ENCODE results near the gene TOX2.

The TOX2 gene

DNA sequence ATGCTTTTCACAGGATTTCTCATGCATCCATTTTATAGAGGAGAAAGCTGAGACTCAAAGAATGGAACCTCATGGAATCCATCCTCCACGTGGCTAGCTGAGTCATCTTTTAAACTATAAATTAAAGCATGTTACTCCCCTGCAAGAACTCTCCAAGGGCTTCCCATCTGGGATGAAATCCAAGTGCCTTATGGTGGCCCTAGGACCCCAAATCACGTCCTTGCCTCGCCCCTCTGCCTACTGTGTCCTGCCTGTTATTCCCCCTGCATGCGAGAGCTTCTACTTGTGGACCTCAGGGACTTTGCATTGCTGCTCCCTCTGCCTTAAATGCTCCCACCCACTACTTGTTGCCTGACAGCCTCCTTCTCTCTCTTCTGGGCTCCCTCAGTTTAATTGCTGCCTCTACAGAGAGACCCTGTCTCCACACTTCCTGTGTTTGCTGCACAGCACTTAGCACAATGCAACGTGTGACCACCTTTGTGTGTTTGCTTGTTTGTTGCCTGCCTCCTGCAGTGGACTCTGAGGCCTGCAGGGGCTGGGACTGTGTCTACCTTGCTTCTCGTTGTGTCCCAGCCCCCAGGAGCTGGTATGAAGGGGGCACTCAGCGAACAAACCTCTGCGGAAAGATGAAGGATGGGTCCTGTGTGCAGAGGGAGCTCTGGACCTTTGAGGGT is 39.4 kb downstream of the TOX2 start:
- in situ Hi-C loops (cut with HindIII; ENCODE audit: low sequenced_read_pairs), result no loop called here

DNA sequence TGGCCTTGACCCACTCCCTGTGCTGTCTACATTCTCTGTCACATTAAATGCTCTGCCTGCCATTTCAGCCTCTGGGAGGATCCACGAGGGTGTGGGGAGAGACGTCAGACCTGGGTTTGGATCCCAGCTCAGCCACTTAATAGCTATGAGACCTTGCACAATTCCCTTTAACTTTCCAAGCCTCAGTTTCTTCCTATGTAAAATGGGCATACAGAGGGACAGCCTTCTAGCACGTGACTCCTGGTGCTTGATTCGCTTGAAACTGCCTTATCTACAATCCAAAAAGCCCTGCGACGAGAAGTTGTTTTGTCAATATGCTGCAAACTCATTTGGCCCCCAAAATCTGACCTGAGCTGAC is 40.0 kb downstream of the TOX2 start:
- in situ Hi-C loops (cut with HindIII; ENCODE audit: low sequenced_read_pairs), result no loop called here

- in situ Hi-C loops (cut with HindIII; ENCODE audit: low sequenced_read_pairs), result no loop called here
Observed at GRCh38 chr20:43955062-43955749, 40.6 kb downstream of the TOX2 start.

DNA sequence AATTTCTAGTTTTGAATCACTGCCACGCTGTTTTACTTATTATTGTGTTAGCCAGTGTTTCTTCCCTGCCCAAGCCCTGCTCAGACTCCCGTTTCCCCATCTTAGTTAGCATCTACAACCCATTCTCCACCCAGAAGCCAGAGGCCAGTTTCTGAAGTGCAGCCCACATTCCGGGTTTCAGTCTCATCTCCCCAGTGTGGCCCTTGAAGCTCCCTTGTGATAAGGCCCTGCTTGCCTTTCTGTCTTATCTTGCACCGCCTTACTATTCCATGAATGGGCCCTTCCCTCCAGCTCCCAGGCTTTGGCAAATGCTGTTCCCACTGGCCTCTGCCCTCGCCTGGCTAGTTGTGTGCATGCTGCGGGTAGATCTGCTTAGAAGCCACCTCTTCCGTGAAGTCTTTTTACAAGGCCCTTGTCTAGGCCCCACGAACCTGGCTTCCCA is 41.1 kb downstream of the TOX2 start:
- in situ Hi-C loops (cut with HindIII; ENCODE audit: low sequenced_read_pairs), result no loop called here

GRCh38 chr20:43957392-43957791 is 42.7 kb downstream of the TOX2 start:
- in situ Hi-C loops (cut with HindIII; ENCODE audit: low sequenced_read_pairs), result no loop called here

DNA sequence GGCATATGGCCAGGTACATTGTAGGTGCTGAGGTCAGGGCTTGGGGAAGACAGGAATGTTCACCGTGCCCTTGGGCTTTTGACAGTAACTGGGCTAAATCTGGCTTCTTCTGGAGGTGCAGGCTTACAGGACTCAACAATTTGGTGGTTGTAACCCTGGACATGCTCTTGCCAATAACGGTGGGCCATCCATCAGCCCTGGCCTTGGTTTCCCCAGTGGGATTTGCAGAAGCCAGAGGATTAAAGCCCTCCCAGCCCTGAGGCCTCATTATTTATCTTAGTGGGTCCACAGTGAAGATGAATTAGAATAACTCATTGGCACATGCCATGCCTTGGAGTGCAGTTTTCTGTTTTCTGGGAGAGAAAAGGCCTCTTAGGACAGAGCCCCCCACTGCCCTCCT is 44.0 kb downstream of the TOX2 start:
- in situ Hi-C loops (cut with HindIII; ENCODE audit: low sequenced_read_pairs), result no loop called here

- in situ Hi-C loops (cut with HindIII; ENCODE audit: low sequenced_read_pairs), result no loop called here
Observed at GRCh38 chr20:43959079-43959919, 44.6 kb downstream of the TOX2 start.

DNA sequence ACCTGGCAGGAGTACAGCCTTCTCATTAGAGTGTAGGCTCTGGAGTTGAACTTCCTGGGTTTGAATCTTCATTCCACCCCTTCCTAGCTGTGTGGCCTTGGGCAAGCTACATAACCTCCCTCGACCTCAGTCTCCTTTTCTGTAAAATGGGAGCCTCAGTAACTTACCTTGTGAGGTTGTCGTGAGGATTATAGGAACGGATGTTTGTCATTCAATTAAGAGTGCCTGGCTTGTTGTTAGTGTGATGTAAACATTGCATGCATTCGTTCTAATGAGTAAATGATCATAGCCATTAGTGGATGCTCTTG is 45.2 kb downstream of the TOX2 start:
- in situ Hi-C loops (cut with HindIII; ENCODE audit: low sequenced_read_pairs), result no loop called here

DNA sequence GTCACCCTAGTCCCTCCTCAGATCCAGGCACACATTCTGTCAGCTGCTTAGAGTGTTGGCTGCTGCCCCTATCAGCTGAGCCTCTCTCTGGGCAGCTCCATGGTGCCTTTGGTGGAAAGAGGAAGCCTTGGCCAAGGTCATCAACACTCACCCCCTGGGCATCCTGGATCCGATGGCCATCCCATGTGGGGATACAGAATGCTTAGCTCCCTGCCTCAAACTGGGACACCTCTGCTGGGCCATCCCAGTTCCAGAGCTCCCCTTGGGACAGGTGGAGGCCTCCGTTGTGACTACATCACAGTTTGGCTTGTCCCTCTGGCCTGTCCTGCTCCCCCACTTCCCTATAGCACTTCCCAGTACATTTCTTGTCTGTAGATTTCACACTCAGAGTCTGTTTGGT is 45.6 kb downstream of the TOX2 start:
- in situ Hi-C loops (cut with HindIII; ENCODE audit: low sequenced_read_pairs), result no loop called here

DNA sequence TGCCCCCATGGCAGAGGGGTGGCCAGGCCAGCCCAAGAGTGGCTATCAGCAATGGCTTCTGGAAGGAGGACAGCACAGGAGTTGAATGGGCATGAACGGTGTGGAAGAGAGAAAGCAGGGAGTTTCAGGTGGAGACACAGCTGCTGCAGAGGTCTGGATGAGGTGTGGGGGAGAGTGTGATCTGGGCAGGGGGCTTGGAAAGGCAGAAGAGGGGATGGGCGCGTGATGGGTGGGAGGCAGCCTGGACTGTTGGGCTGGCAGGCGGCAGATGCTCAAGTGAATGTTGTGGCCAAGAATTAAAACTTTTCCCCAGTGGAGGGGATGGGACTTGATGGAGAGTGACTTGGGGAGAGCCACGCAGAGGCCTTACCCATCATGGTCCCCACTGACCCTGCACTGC is 46.5 kb downstream of the TOX2 start:
- in situ Hi-C loops (cut with HindIII; ENCODE audit: low sequenced_read_pairs), result no loop called here

DNA sequence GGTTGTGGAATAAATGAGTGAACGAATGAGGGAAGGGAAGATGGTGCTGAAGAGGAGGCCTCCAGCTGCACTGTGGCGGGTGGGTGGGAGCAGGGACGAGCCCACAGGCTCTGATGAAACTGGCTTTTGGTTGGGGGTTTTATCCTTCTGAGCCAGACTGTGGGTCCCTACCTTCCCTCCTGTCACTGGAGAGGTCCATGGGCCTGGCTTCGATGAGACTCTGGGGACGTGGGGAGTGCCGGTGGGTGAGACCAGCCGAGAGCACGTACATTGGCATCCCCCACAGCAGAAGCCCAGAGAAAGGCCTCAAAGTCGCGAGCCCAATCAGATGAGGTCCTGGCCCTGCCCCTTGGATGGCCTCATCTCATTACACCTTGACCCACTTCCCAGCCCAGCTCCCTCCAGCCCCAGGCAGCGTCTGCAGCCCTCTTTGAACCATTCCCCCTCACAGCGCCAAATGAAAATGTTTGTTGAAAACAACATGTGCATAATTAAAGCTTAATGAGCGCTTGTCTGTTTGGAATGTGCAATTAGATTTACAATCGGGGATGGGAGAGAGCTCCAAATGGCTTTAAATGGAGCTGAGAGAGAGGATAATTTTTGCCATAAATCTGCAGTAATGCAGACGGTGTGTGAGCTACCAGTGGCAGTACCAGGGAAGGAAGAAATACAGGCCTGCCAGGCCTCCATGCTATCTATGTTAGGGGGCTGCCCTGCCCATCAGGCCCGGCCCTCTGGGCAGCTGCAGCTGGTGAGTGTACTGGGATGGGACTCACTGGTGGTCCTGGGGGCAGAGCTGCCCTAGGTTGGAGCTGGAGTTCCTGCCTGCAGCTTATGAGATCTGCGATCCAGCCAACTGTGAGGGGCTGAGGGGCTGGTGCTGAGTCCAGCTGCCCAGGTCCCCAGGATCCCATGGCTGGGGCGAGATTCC is 47.2 kb downstream of the TOX2 start:
- in situ Hi-C loops (cut with HindIII; ENCODE audit: low sequenced_read_pairs), result no loop called here

DNA sequence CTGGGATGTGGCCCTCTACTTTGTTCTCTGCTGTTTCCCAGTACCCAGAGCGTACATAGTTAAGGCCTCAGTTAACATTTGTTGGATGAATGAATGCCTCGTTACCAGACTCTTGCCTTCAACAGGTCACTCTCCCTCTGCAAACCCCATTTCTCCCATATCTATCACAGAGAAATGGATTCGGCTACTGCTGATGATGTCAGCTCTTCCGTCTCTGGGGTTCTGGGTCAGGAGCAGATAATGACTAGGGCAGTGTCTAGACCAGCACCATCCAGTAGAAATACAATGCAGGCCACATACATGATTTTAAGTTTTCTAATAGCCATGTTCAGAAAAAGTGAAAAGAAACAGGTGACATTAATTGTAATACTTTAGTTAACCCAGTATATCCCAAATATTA is 47.9 kb downstream of the TOX2 start:
- in situ Hi-C loops (cut with HindIII; ENCODE audit: low sequenced_read_pairs), result no loop called here

GRCh38 chr20:43963233-43963632 is 48.6 kb downstream of the TOX2 start:
- in situ Hi-C loops (cut with HindIII; ENCODE audit: low sequenced_read_pairs), result no loop called here

DNA sequence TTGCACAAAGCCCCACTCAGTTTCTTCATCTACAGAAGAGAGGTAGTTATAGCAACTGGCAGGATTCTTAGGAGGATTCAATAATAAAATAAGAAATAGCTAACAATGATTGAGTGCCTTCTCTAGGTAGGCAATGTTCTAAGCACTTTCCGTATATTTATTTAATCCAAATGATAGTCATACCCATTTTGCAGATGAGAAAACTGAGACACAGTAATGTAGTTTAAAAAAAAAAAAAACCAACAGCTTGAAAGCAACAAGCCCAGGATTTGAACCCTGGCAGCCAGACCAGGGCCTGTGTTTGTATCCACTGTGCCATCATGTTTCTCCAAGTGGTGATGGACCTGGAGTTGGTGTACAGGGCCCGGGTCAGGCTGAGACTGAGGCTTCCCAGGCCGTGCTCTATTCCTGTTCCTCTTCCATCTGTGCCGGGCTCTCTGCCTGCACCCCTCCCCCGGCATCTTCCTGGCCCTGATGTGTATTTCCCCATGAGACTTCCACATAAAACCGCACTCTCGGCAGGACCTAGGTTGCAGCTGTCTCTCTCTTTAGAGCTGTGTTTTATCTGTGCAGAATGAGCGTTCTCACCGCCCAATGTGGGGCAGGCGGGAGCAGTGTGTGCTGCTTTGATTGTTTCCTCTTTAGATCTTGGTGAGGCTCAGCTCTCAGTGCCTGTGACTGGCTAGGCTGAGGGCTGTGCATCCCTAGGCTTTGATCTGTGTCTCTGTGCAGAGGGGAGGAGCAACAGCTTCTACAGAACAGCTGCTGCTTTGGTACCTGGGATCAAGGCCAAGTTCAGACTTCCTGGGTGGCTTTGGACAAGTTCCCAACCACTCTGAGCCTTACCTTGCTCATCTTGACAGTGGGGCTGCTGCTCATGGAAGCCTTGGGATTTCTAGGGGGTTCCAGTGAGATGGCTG is 49.5 kb downstream of the TOX2 start:
- in situ Hi-C loops (cut with HindIII; ENCODE audit: low sequenced_read_pairs), result no loop called here

DNA sequence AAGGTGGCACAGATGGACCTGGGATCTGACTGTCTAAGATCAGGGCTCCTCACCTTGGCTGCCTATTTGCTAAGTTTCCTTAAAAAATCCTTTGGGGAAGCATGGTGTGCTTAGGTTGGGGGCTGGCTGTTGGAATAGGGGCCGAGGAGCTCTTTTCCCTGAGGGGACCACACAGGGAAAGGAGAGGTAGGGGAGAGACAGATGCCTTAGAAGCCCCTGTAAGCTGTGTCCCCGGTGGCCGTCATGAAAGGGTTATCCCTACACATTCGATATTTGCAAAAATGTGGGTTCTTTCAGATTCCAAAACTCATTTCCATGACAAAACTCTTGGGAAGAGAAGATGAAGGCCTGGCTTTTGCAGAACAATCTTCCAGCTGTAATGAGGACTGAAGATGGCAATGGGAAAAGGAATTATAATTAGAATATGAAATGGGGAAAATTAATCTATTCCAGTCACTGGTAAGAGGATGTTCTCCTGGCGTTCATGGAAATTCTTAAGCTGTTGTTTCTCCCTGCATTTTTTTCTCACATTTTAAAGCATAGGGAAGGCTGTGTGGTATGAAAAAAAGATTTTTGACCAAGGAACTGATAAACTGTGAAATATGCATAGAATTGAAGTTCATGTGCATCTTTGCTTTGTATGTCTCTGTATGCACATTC is 53.8 kb downstream of the TOX2 start:
- in situ Hi-C loops (cut with HindIII; ENCODE audit: low sequenced_read_pairs), result no loop called here

- in situ Hi-C loops (cut with HindIII; ENCODE audit: low sequenced_read_pairs), result no loop called here
Observed at GRCh38 chr20:43969028-43969447, 54.4 kb downstream of the TOX2 start.

DNA sequence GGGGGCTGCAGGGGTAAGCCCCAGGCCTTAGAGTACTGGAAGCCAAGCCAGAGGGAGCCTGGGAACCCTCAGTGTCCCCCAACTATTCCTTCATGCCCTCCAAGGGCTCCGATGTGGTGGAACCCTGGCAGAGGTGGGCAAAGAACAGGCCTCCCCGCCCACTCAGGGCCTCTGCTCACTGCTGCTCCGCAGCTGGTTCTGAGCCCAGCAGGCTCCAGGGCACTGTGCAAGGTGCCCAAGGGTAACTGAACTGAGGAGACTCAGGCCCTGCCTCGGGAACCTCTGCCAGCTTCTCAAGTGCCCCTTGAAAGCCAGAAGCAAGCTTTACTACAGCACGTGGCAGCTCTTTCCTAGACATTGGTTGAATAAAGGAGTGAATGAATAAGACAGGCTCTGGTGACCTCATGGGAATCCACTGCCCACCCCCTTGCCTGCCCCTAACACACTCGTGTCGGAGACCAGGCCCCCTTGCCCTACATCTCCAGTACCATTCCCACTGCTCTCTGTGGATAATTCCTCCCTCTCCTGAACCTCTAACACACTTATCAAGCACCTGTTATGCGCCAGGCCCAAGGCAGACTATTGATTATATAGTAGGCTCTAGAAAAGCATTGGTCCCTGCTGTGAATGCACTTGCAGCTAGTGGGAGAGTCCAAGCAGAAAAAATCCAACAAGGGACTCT is 55.0 kb downstream of the TOX2 start:
- in situ Hi-C loops (cut with HindIII; ENCODE audit: low sequenced_read_pairs), result no loop called here

DNA sequence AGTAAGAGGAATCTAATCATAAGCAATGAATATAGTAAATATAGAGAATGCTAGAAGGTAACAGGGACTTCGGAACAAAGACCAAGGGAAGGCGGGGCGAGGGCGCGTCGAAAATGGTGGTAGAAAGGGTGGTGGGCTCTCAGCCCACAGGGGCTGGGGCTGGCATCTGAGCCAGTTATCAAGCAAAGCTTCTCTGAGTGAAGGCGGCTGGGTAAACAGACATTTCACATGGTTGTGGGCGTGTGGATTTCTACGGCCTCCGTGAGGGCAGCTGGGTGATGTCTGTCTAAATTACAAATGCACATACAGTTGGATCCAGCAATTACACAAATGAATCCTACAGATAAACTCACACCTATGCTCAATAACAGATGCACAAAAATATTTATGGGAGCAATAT is 56.6 kb downstream of the TOX2 start:
- in situ Hi-C loops (cut with HindIII; ENCODE audit: low sequenced_read_pairs), result no loop called here

DNA sequence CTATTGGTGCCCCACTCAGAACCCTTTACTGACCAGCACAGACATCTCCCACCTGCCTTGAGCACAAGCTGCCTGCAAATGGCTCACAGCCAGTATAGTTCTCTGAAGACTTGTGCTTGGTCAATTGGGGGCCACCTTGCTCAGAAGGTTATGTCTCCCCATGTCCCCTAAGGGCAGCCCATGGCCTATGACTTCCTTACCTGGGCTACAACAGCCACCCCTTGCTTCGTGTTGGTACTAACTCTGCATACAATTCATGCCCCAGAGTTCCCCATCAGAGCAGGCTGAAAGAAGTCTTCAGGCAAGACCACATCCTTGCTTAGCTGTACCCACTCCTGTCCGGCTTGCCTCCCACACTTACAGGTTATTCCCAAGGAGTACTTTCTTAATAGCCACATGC is 57.4 kb downstream of the TOX2 start:
- in situ Hi-C loops (cut with HindIII; ENCODE audit: low sequenced_read_pairs), result no loop called here

Measured in endothelial cell of hepatic sinusoid (primary cell).